Fibroblast of skin of abdomen (primary cell): Measurements from ENCODE around the gene LDLRAP1.

Source experiments
- DNase-seq: peaks from one replicate; pipeline ENCODE4 v3.0.0-alpha.2; 2013

LDLRAP1 gene

GRCh38 chr1:25563330-25564215, 20.2 kb downstream of the LDLRAP1 start:
- no peak for DNase-seq

- DNase-seq: no peak
Observed at GRCh38 chr1:25564777-25565574, 21.6 kb downstream of the LDLRAP1 start.

GRCh38 chr1:25565626-25566025, 22.2 kb downstream of the LDLRAP1 start:
- no peak for DNase-seq

GRCh38 chr1:25566176-25566729, 22.8 kb downstream of the LDLRAP1 start:
- DNase-seq: no peak

GRCh38 chr1:25566730-25567341, 23.4 kb downstream of the LDLRAP1 start:
- peak; percentile 88 for DNase-seq

GRCh38 chr1:25567710-25568089, 24.3 kb downstream of the LDLRAP1 start:
- no peak for DNase-seq

- DNase-seq: peak; percentile 56
Observed at GRCh38 chr1:25568090-25568833, 24.9 kb downstream of the LDLRAP1 start.

GRCh38 chr1:25568834-25569596, 25.6 kb downstream of the LDLRAP1 start:
- DNase-seq: peak; percentile 81

GRCh38 chr1:25569597-25570396, 26.4 kb downstream of the LDLRAP1 start:
- DNase-seq: no peak

GRCh38 chr1:25570798-25571521, 27.6 kb downstream of the LDLRAP1 start:
- DNase-seq: no peak

GRCh38 chr1:25571522-25571970, 28.1 kb downstream of the LDLRAP1 start:
- DNase-seq: no peak

- no peak for DNase-seq
Observed at GRCh38 chr1:25572107-25572506, 28.7 kb downstream of the LDLRAP1 start.

GRCh38 chr1:25572708-25573590, 29.5 kb downstream of the LDLRAP1 start:
- peak; percentile 43 for DNase-seq

- no peak for DNase-seq
Observed at GRCh38 chr1:25573591-25573930, 30.2 kb downstream of the LDLRAP1 start.

- DNase-seq: no peak
Observed at GRCh38 chr1:25573961-25574360, 30.6 kb downstream of the LDLRAP1 start.

GRCh38 chr1:25575191-25575590, 31.8 kb downstream of the LDLRAP1 start:
- DNase-seq: no peak

- DNase-seq: no peak
Observed at GRCh38 chr1:25576459-25577133, 33.2 kb downstream of the LDLRAP1 start.
